NCI-H460 (cell line): ENCODE results near the gene BCKDHA. TPM values are rescaled to one million over a fixed set of nuclear protein-coding genes. Genes with fewer than 3 reads are reported as not detected.
"Not testable (repeated sequence)": the region's sequence is repeated elsewhere in the genome, so short reads cannot be mapped to it uniquely, and the experiment has no call there.

Experiments
- DNase-seq: peaks from one replicate; pipeline ENCODE4 v3.0.0-alpha.2; 2016; ENCODE audit warnings: low read depth; ENCODE audit errors: extremely low read depth
- small RNA-seq, 2 experiments: library from RNA; depleted of rRNA; stranded (forward); fragments of <200 nt; gene quantifications; one replicate each; pipeline ENCODE3, GENCODE V24; 2014
- total RNA-seq: library from RNA; depleted of rRNA; stranded (reverse); fragments of >200 nt; shearing (Covaris generic); gene quantifications from 2 replicates; pipeline ENCODE4 v1.2.3, GENCODE V29; 2014; rRNA removed

Gene BCKDHA
- total RNA-seq, 1 experiment from 2014 or later = 33.6 TPM

GRCh38 chr19:41441321-41441945 lies 43.8 kb downstream of the BCKDHA start:
- DNase-seq = no peak

- no peak for DNase-seq
Observed at GRCh38 chr19:41442473-41443355, 45.1 kb downstream of the BCKDHA start, which contains the start of gene ERICH4. Gene ERICH4, plus strand, starts transcription at chr19:41443156. Its CDS starts 14 bp downstream, at chr19:41443170.

DNA sequence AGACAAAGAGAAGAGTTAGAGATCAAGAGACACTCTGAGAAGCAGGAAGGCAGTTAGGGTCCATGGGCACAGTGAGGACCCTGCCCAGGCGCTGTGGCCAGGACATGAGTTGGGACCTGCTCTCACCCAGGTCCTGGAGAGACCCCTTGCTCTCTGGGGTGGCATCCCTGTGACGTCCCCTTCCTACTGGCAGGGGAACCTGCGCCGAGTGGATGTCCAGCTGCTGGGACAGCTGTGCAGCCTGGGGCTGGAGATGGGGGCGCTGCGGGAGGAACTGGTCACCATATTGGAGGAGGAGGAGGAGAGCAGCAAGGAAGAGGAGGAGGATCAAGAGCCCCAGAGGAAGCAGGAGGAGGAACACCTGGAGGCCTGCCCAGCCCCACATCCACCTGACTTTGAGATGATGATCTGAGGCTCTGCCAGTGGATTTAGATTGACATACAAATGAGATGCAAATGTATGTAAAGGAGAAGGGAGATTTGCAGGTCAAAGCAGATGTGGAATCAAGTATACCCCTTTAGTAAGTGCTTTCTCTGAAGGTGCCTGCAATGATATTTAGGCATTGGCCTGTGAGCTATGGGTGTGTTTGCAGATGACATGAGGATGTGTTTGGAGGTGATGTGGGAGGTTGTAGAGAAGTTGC lies 46.3 kb downstream of the BCKDHA start:
- no peak for DNase-seq

GRCh38 chr19:41445575-41445974 lies 48.0 kb downstream of the BCKDHA start:
- DNase-seq = no peak

DNA sequence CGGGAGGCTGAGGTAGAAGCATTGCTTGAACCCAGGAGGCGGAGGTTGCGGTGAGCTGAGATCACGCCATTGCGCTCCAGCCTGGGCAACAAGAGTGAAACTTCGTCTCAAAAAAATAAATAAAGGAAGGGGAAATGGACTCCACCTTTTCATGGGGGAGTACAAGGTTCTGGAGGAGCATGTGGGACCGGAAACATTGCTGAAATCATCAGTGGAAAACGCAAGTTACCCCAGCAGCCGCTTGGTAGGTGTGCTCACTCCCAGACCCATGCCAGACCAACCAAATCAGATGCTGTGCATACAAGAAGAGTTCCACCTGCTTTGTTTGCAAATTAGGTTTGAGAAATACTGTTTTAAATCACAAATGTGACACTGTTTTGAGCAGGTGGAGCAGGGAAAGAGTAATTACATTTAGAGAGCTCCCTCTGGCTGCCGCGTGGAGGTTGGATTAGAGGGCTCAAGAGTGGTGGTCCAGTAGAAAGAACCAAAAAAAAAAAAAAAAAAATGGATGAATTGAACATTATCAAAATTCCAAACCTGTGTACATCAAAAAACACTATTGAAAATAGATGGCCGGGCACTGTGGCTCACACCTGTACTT lies 50.2 kb downstream of the BCKDHA start:
- no peak for DNase-seq

- peak; percentile 47 for DNase-seq
Observed at GRCh38 chr19:41449079-41449864, 51.7 kb downstream of the BCKDHA start.

DNA sequence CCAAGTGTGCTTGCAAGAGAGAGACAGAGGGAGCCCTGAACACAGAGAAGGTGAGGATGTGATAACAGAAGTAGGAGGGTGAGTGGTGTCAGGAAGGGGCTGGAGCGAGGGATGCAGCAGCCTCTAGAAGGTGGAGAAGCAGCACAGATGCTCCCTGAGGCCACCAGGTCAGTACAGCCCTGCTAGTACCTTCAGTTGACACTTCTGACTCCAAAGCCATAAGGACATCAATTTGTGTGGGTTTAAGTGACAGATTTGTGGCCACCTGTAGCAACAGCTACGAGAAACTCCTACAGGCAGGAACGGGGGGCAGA lies 52.2 kb downstream of the BCKDHA start:
- DNase-seq = no peak

GRCh38 chr19:41452584-41453275 lies 55.1 kb downstream of the BCKDHA start:
- DNase-seq = no peak

GRCh38 chr19:41455936-41456335 lies 58.3 kb downstream of the BCKDHA start:
- no peak for DNase-seq

DNA sequence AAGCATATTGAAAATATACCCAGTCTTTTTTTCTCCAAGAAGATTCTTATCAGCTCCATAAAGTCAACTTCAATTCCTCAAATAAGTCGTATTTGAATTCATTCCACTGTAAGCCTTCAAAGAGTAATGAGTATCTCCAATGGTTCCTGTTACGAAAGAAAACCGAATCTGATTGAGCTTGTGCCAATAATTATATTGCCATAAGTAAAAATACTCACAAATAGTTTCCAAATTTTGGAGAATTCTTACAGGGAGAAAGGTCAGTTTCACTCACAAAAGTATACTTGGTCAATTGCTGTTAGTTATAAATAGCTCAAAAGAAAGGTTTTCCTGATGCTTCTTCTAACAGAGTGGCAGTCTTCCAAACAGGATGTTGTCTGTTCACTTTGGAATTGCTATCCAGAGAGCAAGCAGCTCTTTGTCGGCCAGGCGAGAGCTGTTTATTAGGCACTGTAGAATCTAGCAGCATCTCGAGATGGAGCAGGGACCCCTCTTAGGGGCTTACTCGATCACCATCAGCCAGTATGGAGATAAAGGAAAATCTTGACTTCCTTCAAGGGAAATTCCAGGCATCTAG lies 58.8 kb downstream of the BCKDHA start:
- DNase-seq = no peak

DNA sequence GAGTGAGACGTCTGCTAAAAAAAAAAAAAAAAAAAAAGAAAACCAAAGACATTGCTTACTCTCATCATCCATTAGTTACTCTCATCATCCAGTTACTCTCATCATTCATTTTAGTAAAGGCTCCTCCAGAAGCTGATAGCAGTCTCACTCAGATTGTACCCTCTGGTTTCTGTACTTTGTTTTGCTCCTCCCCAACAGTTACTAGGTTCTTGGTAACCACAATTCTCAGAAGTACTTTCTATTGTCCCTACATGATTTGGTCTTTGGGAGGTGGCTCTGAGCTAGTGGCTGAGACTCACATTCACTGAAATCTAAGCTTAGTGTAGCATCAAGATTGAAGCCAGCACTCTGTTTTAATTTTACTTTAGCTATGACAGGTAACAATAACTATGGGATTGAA lies 59.6 kb downstream of the BCKDHA start:
- no peak for DNase-seq

- DNase-seq = no peak
Observed at GRCh38 chr19:41462497-41462896, 64.9 kb downstream of the BCKDHA start.

DNA sequence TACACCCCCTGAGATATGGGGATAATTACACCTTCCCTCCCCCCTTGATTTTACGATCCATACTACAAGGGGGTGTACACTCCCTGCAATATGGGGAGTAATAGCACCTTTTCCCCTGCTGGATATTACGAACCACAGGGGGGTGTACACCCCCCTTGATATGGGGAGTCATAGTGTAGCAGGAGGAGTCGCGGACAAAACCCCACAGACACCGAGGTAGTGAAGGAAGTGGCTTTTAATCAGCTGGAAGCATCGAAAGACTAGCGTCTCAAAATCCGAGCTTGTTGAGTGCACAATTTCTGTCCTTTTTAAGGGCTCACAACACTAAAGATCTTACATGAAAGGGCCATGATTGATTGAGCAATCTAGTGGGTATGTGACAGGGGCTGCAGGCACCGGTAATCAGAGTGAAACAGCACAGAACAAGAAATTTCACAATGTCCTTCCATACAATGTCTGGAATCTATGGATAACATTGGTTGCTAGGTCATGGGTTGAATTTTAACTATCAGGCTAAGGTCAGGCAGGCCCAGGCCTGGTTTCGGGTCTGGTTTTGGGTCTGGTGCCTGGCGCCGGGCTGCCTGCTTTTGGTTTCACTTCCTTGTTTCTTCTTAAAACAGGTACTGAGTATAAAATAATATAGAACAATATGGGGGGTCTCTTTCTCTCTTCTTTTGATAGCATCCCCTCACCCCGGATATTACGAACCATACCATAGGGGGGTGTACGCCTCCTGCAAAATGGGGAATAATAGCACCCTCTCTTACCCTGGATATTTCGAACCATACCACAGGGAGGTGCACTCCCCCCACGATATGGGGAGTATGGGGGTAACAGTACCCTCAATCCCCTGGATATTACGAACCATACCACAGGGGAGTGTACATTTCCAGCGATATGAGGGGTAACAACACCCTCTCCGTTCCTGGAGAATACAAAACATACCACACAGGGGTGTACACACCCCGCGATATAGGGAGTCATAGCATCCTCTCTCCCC lies 65.9 kb downstream of the BCKDHA start:
- DNase-seq = not testable (repeated sequence)

Small RNAs within 50 kb of the gene (small RNA-seq; reads per million reads assigned to genes)
- gene RF00017 = 0 reads per million in 2 experiments

Other genes starting within 250 kb of the BCKDHA start
- 0.22 TPM in 1 of 2 replicates, not detected in the other for gene CYP2S1, start 204.6 kb upstream of the BCKDHA start, total RNA-seq
- 27.7 and 29.8 TPM in 2 replicates for gene AXL, start 178.6 kb upstream of the BCKDHA start, total RNA-seq
- 80.3 and 89.5 TPM in 2 replicates for gene HNRNPUL1, start 133.4 kb upstream of the BCKDHA start, total RNA-seq
- gene CCDC97, start 87.6 kb upstream of the BCKDHA start, total RNA-seq = 7.3 and 9.1 TPM in 2 replicates
- gene TGFB1, start 43.9 kb upstream of the BCKDHA start, total RNA-seq = 4.8 and 9.4 TPM in 2 replicates
- 3.1 and 3.9 TPM in 2 replicates for gene B9D2, start 33.7 kb upstream of the BCKDHA start, total RNA-seq
- gene TMEM91, start 21.3 kb upstream of the BCKDHA start, total RNA-seq = 1.8 and 1.9 TPM in 2 replicates
- 16.5 and 23.5 TPM in 2 replicates for gene EXOSC5, start 459 bp upstream of the BCKDHA start, total RNA-seq
- not detected in 2 replicates for gene B3GNT8, start 29.6 kb downstream of the BCKDHA start, total RNA-seq
- 27.5 and 30.9 TPM in 2 replicates for gene DMAC2, start 42.1 kb downstream of the BCKDHA start, total RNA-seq
- gene ERICH4, start 45.3 kb downstream of the BCKDHA start, total RNA-seq = not detected in 2 replicates
- gene CEACAM21, start 178.3 kb downstream of the BCKDHA start, total RNA-seq = not detected in 2 replicates
- not detected in 2 replicates for gene CEACAM4, start 229.3 kb downstream of the BCKDHA start, total RNA-seq